GM23338 (cell line): Measurements from ENCODE around the gene CHCHD6. TPM values are rescaled to one million over a fixed set of nuclear protein-coding genes. Genes with fewer than 3 reads are reported as not detected.

ENCODE experiments used
- ATAC-seq: fragments of 200-7000 bp; cut with Tn5 transposase; 3 replicates; pipeline ENCODE4 v1.9.1; 2020
- DNase-seq: peaks from one replicate; pipeline ENCODE4 v3.0.0-alpha.2; 2015; ENCODE audit warnings: low spot score
- H2AFZ ChIP-seq: fragments of 200-600 bp; sonication (generic); 2 replicates; pipeline ENCODE4 v1.8.0; 2016; ENCODE audit warnings: antibody characterized with exemption, mild to moderate bottlenecking, moderate library complexity
- H3F3A ChIP-seq: fragments of 200-600 bp; sonication (generic); replicated peaks from 2 replicates; pipeline ENCODE4 v1.8.0; 2017; ENCODE audit warnings: antibody characterized with exemption, mixed run types, low read depth
- H3K27ac ChIP-seq: fragments of 200-600 bp; sonication (generic); 2 replicates; pipeline ENCODE4 v1.6.1; 2016; ENCODE audit warnings: low read depth
- H3K27me3 ChIP-seq: fragments of 200-600 bp; sonication (generic); 2 replicates; pipeline ENCODE4 v1.8.0; 2016; ENCODE audit warnings: mild to moderate bottlenecking, mixed run types, moderate library complexity; ENCODE audit not compliant: insufficient read depth
- H3K36me3 ChIP-seq: fragments of 200-600 bp; sonication (generic); 2 replicates; pipeline ENCODE4 v1.8.0; 2016; ENCODE audit warnings: mild to moderate bottlenecking; ENCODE audit not compliant: insufficient read depth
- H3K4me1 ChIP-seq: fragments of 200-600 bp; sonication (generic); 2 replicates; pipeline ENCODE4 v1.8.0; 2016; ENCODE audit warnings: mild to moderate bottlenecking, moderate library complexity; ENCODE audit not compliant: insufficient read depth
- H3K4me2 ChIP-seq: fragments of 200-600 bp; sonication (generic); 2 replicates; pipeline ENCODE4 v1.7.1; 2017; ENCODE audit warnings: mixed run types
- H3K4me3 ChIP-seq: fragments of 200-600 bp; sonication (generic); 2 replicates; pipeline ENCODE4 v1.6.1; 2016; ENCODE audit warnings: mixed run types
- H3K79me2 ChIP-seq: fragments of 200-600 bp; sonication (generic); replicated peaks from 2 replicates; pipeline ENCODE4 v1.8.0; 2017; ENCODE audit warnings: mild to moderate bottlenecking; ENCODE audit not compliant: insufficient read depth
- H3K9me2 ChIP-seq: fragments of 200-600 bp; sonication (generic); 2 replicates; pipeline ENCODE4 v1.8.0; 2017; ENCODE audit not compliant: insufficient read depth
- H4K20me1 ChIP-seq: fragments of 200-600 bp; sonication (generic); replicated peaks from 2 replicates; pipeline ENCODE4 v1.8.0; 2017; ENCODE audit warnings: mild to moderate bottlenecking; ENCODE audit not compliant: insufficient read depth
- H3K27ac Mint-ChIP-seq: 2 replicates; pipeline ENCODE4 v1.8.0; 2020; ENCODE audit warnings: inconsistent platforms, mild to moderate bottlenecking, moderate library complexity, mixed read lengths
- H3K27me3 Mint-ChIP-seq: 3 replicates; pipeline ENCODE4 v1.8.0; 2022; ENCODE audit warnings: low read depth, mild to moderate bottlenecking, moderate library complexity, mixed read lengths, inconsistent platforms; ENCODE audit not compliant: insufficient read depth, poor library complexity
- H3K36me3 Mint-ChIP-seq: 3 replicates; pipeline ENCODE4 v1.8.0; 2021; ENCODE audit warnings: low read depth, mild to moderate bottlenecking, inconsistent platforms, moderate library complexity, mixed read lengths
- H3K4me1 Mint-ChIP-seq: 3 replicates; pipeline ENCODE4 v1.8.0; 2020; ENCODE audit warnings: mild to moderate bottlenecking, inconsistent platforms, mixed read lengths
- H3K4me3 Mint-ChIP-seq: 3 replicates; pipeline ENCODE4 v1.8.0; 2021; ENCODE audit warnings: moderate library complexity, mild to moderate bottlenecking, inconsistent platforms, mixed read lengths
- H3K9me3 Mint-ChIP-seq: 3 replicates; pipeline ENCODE4 v1.8.0; 2020; ENCODE audit warnings: moderate library complexity, mild to moderate bottlenecking, inconsistent platforms, mixed read lengths
- CREB1 ChIP-seq: fragments of 250-450 bp; sonication (Bioruptor Pico); IDR thresholded peaks from 2 replicates; pipeline ENCODE4 v1.5.0; 2020; ENCODE audit warnings: low read depth, mild to moderate bottlenecking, moderate library complexity
- CTCF ChIP-seq, 2 experiments: fragments of 200-600 bp in 1 of 2; sonication (generic) in 1 of 2; conservative IDR thresholded peaks; 2 replicates each; pipeline versions ENCODE4 v1.5.1 to v1.6.1; 2016 to 2017; ENCODE audit warnings: antibody characterized with exemption in 2 of 2, low read depth in 2 of 2, mild to moderate bottlenecking in 2 of 2, moderate library complexity in 1 of 2
- ETS1 ChIP-seq: IDR thresholded peaks from 2 replicates; pipeline ENCODE4 v1.6.1; 2016; ENCODE audit warnings: antibody characterized with exemption
- EZH2 ChIP-seq: fragments of 200-600 bp; sonication (generic); IDR thresholded peaks from one replicate; pipeline ENCODE4 v1.8.0; 2017; ENCODE audit warnings: antibody characterized with exemption, mild to moderate bottlenecking, low read depth; ENCODE audit not compliant: unreplicated experiment
- EZH2phosphoT487 ChIP-seq: fragments of 200-600 bp; sonication (generic); IDR thresholded peaks from one replicate; pipeline ENCODE4 v1.8.1; 2018; ENCODE audit warnings: antibody characterized with exemption; ENCODE audit not compliant: unreplicated experiment
- JUNB ChIP-seq: IDR thresholded peaks from one replicate; pipeline ENCODE4 v1.6.1; 2016; ENCODE audit warnings: antibody characterized with exemption; ENCODE audit not compliant: unreplicated experiment
- NANOG ChIP-seq: IDR thresholded peaks from 2 replicates; pipeline ENCODE4 v1.6.1; 2016; ENCODE audit warnings: antibody characterized with exemption, borderline replicate concordance
- POLR2AphosphoS5 ChIP-seq: IDR thresholded peaks from 2 replicates; pipeline ENCODE4 v1.6.1; 2016; ENCODE audit warnings: antibody characterized with exemption, low read depth
- REST ChIP-seq: IDR thresholded peaks from one replicate; pipeline ENCODE4 v1.6.1; 2018; ENCODE audit warnings: antibody characterized with exemption; ENCODE audit not compliant: unreplicated experiment
- STAT1 ChIP-seq: IDR thresholded peaks from one replicate; pipeline ENCODE4 v1.6.1; 2016; ENCODE audit warnings: antibody characterized with exemption; ENCODE audit not compliant: unreplicated experiment
- ZNF114 ChIP-seq: fragments of 250-450 bp; sonication (Bioruptor Pico); IDR thresholded peaks from 2 replicates; pipeline ENCODE4 v1.5.0; 2020; ENCODE audit warnings: mild to moderate bottlenecking, moderate library complexity
- ZNF331 ChIP-seq: fragments of 250-450 bp; sonication (Bioruptor Pico); IDR thresholded peaks from 2 replicates; pipeline ENCODE4 v1.5.0; 2020; ENCODE audit warnings: low read depth, mild to moderate bottlenecking, moderate library complexity
- ZNF462 ChIP-seq: fragments of 250-450 bp; sonication (Bioruptor Pico); IDR thresholded peaks from 2 replicates; pipeline ENCODE4 v1.5.0; 2020; ENCODE audit warnings: mild to moderate bottlenecking, moderate library complexity
- polyA plus RNA-seq: library from polyadenylated mRNA; unstranded; fragments of >200 nt; fragmentation: Nextera tagmentation; extraction: Ambion mirVana; gene quantifications from 2 replicates; pipeline ENCODE4 v1.2.1, GENCODE V29; 2016
- total RNA-seq: library from RNA; depleted of rRNA; stranded (reverse); fragments of >200 nt; shearing (Covaris generic); gene quantifications from 2 replicates; pipeline ENCODE4 v1.2.3, GENCODE V29; 2014

Gene CHCHD6
- total and polyA plus RNA-seq, 2 experiments from 2014 or later = 28.8 to 43.0 TPM

GRCh38 chr3:126807795-126808194 is 103.8 kb downstream of the CHCHD6 start (continued):
- TF ChIP-seq ZNF114 (CRISPR knock-in tag) = no peak
- no peak for TF ChIP-seq STAT1
- no peak for TF ChIP-seq ZNF331 (CRISPR knock-in tag)

- H3K27ac ChIP-seq = no peak overlapping the region
- no peak for DNase-seq
- H2AFZ ChIP-seq = no peak overlapping the region
- ATAC-seq = no peak
- TF ChIP-seq ZNF462 (CRISPR knock-in tag) = no peak
- no peak for TF ChIP-seq CREB1
- TF ChIP-seq ETS1 = no peak
- TF ChIP-seq POLR2AphosphoS5 = no peak
- no peak for TF ChIP-seq ZNF331 (CRISPR knock-in tag)
- no peak for TF ChIP-seq NANOG
- TF ChIP-seq EZH2 = no peak
- TF ChIP-seq STAT1 = no peak
- no peak for TF ChIP-seq EZH2phosphoT487
- no peak for TF ChIP-seq JUNB
- TF ChIP-seq REST = no peak
- TF ChIP-seq ZNF114 (CRISPR knock-in tag) = no peak
- TF ChIP-seq CTCF (conservative IDR thresholded peaks at IDR 0.05; ENCODE audit: low read depth in 2 of 2) = no peak
- H3K4me3 ChIP-seq = no peak overlapping the region
- H3K79me2 ChIP-seq = 0 out of 2 replicates have a peak, but pooled peaks cover 4% of the 10 kb centered on the region
- Mint-ChIP-seq H3K27ac (no peak overlapping the region), H3K27me3 (peaks cover 4% of the 10 kb centered on the region), H3K4me1 (peaks cover 23% of the 10 kb centered on the region), H3K4me3 (no peak overlapping the region), H3K36me3 (no peaks in the 10 kb centered on the region), H3K9me3 (no peaks in the 10 kb centered on the region)
- peaks cover 10% of the 10 kb centered on the region; the same call in 1 of the 2 replicates for H3K9me2 ChIP-seq
- H3K4me2 ChIP-seq = no peak overlapping the region
- peaks cover 11% of the 10 kb centered on the region for H3K4me1 ChIP-seq
- H3K36me3 ChIP-seq = no peaks in the 10 kb centered on the region
- H3F3A ChIP-seq = no peaks in the 10 kb centered on the region
- no peaks in the 10 kb centered on the region; the same call in 1 of the 2 replicates for H4K20me1 ChIP-seq
- no peaks in the 10 kb centered on the region for H3K27me3 ChIP-seq
Observed at GRCh38 chr3:126811530-126811929, 107.5 kb downstream of the CHCHD6 start.
